Activated CD8-positive, alpha-beta memory T cell treated with anti-CD3 and anti-CD28 coated beads for 36 hours (primary cell): ENCODE data around the gene QPRT. TPM values are rescaled to one million over a fixed set of nuclear protein-coding genes. Genes with fewer than 3 reads are reported as not detected.

ENCODE experiments used
- total RNA-seq, 2 experiments: library from RNA; stranded (reverse); gene quantifications; one replicate each; pipeline ENCODE4 v1.2.3, GENCODE V29; 2021

QPRT gene
- total RNA-seq, 2 experiments from 2014 or later, result 3.6 to 4.2 TPM

Other genes with a start within 250 kb of the QPRT start
- 10 to 100 TPM; 10.1 to 15.2 TPM for gene BOLA2, start 224.8 kb upstream of the QPRT start, total RNA-seq
- gene SLX1B, start 224.6 kb upstream of the QPRT start, total RNA-seq, result 10 to 100 TPM; 76.7 to 80.7 TPM
- gene SULT1A4, start 219.3 kb upstream of the QPRT start, total RNA-seq, result 1 to 10 TPM; 1.8 to 2.1 TPM
- 10 to 100 TPM; 63.5 to 65.4 TPM for gene NPIPB12, start 172.8 kb upstream of the QPRT start, total RNA-seq
- 100 to 1,000 TPM; 145 to 150 TPM for gene SPN, start 15.9 kb upstream of the QPRT start, total RNA-seq
- gene C16orf54, start 66.8 kb downstream of the QPRT start, total RNA-seq, result 10 to 100 TPM; 22.9 to 23.6 TPM
- not detected for gene ZG16, start 99.1 kb downstream of the QPRT start, total RNA-seq
- 100 to 1,000 TPM; 129 to 134 TPM for gene KIF22, start 111.6 kb downstream of the QPRT start, total RNA-seq
- gene MAZ, start 127.3 kb downstream of the QPRT start, total RNA-seq, result 100 to 1,000 TPM; 397 to 431 TPM
- gene PRRT2, start 133.0 kb downstream of the QPRT start, total RNA-seq, result 1 to 10 TPM in 1 of 2 experiments, under 1 TPM in 1; 0.67 to 1.1 TPM
- gene PAGR1, start 137.0 kb downstream of the QPRT start, total RNA-seq, result 10 to 100 TPM; 38.3 to 40.9 TPM
- 10 to 100 TPM; 42.2 to 46.0 TPM for gene MVP, start 141.3 kb downstream of the QPRT start, total RNA-seq
- 10 to 100 TPM; 57.2 to 58.1 TPM for gene CDIPT, start 184.0 kb downstream of the QPRT start, total RNA-seq
- under 1 TPM; 0.11 to 0.13 TPM for gene SEZ6L2, start 220.4 kb downstream of the QPRT start, total RNA-seq
- gene ASPHD1, start 221.3 kb downstream of the QPRT start, total RNA-seq, result 1 to 10 TPM; 1.3 to 1.8 TPM
- gene KCTD13, start 247.0 kb downstream of the QPRT start, total RNA-seq, result 10 to 100 TPM; 38.1 to 39.5 TPM